ENCODE measurements around the gene ROCK1.

The ROCK1 gene

DNA sequence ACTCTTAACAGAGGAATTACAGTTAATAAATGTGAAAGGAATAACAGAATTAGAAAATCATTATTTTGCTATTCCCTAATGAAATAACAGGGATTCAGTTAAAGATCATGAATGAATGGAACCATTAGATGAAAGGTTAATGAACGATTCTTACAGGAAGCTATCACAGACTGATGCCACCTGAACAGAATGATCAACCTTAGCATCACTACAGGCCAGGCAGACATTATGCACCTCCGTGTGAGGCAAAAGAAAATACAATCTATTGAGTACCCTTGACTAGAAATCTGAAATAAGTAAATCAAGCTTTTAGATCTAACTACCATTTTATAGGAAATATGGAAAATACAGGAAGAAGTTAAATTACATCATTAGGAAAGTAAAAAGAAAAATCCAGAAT, 10.4 kb downstream of the ROCK1 start:
- DNase-seq, result no peak

DNA sequence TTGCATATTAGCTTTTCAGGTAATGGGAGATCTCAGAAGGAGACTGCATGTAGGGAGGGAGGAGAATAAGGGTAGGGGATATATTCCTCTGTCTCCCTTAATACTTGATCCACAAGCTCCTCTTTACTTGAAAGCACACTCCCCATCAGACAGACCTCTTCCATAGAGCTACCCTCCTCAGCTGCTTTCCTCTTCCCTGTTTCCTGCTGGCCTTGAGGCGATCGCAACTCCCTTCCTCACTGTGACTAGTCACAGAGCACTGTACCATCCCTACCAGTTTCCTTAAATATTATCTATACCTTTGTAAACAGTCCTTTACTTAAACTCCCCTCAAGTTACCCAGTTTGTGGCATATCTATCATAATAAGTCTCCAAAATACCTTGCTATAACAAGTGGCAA, 10.9 kb downstream of the ROCK1 start:
- no peak for DNase-seq

DNA sequence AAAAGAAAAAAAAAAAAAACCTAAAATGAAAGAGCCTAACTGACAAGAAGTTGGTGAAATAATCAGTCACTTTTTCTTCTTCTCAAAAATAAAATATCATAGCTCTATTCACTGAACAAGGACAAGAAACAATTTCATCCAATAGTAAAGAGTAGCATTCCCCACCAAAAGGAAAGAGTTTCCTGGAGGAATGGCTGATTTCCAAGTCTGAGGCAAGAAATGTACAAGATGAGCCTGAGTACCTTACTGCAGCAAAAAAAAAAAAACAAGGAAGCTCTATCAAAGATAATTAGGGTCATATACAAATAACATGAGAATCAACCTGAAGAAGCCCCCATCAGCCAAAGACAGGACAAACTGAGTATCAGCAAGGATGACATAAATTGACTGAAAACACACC, 11.5 kb downstream of the ROCK1 start:
- DNase-seq, result no peak

DNA sequence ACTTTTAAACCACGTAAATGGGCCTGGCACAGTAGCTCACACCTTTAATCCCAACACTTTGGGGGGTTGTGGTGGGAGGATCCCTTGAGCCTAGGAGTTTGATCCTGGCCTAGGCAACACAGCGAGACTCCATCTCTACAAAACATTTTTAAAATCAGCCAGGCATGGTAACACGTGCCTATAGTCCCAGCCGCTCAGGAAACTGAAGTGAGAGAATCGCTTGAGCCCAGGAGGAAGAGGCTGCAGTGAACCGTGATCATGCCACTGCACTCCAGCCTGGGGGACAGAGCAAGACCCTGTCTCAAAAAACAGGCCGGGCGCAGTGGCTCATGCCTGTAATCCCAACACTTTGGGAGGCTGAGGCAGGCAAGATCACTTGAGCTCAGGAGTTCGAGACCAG, 12.2 kb downstream of the ROCK1 start:
- DNase-seq, result no peak

DNA sequence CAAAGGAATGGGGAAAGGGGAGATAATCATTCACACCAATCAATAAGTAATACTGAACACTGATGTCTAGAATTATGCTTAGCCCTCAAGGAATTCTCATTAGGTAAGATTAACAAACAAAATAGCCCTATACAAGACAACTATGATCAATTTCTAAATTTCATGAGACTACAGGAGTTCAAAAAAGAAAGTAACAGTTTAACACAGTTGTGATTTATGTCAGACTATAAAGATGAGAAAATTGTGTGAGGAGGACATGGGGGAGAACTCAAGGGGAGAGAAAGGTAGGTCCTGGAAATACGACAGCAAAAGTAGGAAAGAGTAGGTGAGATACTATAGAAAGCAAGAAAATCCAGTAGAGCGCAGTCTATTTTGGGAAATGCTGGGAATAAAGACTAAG, 14.9 kb downstream of the ROCK1 start:
- no peak for DNase-seq

DNA sequence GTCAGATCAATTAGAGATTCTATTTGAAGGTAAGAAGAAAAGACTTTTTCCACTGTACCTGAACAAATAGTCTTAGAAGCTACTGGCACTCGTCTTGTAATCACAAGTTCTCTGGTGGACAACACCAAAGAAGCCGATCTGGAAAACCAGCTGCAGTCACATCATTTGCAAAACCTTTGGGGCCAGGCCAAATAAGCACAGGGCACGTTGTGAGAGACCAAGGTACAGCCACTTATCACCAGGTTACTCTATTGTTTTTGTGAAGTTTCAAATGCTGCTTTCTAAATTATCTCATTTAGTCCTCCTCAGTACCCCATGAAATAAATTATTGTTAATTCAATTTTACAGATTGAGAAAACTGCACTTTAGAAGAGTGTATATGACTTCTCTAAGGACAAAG, 18.5 kb downstream of the ROCK1 start:
- no peak for DNase-seq

DNA sequence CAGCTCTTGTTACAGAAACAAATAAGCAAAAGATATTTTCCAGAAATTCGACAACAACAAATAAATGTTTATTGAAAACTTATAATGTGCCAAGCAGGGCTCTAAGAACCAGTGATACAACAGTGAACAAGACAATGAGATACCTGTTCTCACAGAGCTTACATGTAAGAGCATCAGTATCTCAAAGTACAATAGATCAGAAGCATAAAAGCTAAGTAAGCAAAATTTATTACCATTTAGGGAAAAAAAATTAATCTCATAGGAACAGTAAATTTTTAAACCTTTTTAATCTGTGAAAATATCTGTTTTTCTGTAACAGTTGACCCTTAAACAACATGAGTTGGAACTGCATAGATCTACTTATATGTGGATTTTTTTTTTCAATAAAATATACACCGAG, 20.9 kb downstream of the ROCK1 start:
- no peak for DNase-seq

DNA sequence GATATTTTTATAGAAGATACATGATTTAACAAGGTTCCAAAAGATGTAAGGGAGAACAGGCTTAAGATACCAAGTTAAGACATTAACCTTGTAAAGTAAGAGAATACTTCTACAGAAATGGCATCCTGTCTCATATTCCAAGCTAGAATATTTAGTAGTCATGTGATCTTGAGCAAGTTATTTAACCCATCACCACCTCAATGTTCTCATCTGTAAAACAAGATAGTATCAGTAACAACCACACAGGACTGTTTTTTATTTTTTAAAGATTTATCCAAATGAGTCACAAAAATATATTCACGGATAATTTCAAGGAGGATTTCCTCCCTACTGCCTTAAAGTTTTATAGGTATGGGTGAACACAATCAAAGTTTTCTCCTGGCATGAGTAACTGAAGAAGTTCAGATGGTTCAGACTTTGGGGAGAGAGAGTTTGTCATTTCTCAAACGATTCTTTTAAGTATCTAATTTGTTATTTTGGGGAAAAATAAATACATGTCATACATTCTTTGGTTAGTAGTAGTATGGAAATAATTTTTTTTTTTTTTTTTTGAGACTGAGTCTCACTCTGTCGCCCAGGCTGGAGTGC, 25.9 kb downstream of the ROCK1 start:
- DNase-seq, result no peak

DNA sequence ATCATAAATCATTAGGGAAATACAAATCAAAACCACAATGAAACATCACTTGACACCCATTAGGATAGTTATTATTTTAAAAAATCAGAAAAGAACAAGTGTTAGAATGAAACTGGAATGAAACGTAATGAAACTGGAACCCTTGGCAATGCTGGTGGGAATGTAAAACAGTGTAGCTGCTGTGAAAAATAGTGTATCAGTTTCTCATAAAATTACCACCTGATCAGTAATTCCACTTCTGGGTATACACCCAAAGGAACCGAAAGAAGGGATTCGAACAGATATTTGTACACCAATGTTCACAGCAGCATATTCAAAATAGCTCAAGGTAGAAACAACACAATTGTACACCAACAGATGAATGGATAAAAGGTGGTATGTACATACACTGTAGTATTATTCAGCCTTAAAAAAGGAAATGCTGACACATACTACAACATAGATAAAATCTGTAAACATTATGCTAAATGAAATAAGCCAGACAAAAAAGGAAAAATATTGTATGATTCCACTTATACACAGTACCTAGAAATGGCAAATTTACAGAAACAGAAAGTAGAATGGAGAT, 27.0 kb downstream of the ROCK1 start:
- DNase-seq, result no peak

DNA sequence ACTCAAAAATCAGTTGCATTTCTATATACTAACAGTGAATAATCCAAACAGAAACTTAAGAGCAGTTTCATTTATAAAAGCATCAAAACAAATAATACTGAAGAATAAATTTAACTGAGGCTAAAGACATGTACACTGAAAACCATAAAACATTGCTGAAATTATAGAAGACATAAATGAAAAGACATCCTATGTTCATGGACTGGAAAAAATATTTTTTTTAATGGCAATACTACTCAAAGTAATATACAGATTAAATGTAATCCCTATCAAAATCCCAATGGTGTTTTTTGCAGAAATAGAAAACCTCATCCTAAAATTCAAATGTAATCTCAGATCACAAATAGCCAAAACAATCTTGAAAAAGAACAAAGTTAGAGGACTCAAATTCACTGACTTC, 28.6 kb downstream of the ROCK1 start:
- no peak for DNase-seq

DNA sequence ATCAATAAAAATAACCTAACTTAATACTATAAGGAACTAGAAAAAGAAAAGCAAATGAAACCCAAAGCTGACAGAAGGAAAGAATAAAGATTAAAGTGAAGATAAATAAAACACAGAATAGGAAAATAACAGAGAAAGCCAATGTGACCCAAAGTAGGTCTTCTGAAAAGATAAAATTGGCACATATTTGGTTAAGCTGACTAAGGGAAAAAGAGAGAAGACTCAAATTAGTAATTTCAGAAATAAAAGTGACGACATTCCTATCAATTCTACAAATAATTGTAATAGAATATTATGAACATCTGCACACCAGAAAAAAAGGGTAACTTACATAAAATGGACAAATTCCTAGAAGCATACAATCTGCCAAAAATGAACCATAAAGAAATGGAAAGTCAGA, 30.2 kb downstream of the ROCK1 start:
- DNase-seq, result no peak

DNA sequence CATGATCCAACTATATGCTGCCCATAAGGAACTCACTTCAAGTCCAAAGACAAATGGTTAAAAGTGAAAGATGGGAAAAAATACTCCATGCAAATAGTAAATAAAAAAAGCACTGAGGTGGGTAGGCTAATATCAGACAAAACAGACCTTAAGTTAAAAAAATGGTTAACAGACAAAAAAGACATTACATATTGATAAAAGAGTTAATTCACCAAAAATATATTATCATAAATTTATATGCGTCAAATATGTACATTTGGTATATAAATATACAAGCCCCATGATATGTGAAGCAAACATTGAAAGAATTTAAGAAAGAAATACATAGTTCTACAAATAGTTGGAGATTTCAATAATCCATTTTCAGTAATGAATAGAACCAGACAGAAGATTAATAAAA, 31.0 kb downstream of the ROCK1 start:
- no peak for DNase-seq

DNA sequence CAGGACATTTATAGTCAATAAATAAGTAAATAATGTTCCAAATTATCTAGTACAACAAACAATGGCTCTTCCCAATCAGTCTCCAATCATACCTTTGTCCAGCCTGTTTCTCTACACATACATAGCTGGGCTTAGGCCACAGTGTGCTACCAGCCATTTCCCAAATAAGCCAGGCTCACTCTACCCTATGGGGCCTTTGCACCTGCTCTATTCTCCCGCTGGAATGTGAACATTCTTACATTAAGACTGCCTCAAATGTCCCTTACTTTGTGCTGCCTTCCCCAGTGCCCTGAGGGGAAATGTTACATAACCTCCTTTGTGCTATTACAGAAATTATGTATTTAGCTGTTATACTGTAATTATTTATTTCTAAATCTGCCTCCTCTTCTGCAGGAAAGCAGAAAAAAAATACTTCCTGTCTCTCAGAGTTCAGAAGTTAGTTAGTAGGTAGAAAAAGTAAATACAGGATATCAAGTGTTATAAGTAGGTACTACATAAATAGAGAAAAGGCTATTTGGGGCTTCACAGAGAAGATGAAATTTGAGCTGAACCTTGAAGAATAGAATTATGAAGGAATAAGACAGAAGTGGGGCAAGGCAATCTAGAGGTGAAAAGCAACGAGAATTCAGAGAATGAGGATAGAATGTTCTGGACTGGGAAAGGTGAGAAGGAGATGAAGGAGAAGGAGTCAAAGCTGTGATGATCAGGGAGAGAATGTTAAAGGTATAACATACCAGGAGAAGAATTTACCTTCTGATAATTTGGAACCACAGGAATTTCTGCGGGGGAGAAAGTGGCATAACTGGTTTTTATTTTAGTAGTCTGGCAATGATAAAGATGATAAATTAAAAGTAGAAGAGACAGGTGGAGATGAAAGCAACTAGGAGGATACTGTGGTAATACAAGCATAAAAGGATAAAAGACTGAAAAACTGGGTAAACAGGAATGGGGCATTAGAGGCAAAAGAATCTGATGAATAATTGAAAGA, 37.0 kb downstream of the ROCK1 start:
- DNase-seq, result no peak

DNA sequence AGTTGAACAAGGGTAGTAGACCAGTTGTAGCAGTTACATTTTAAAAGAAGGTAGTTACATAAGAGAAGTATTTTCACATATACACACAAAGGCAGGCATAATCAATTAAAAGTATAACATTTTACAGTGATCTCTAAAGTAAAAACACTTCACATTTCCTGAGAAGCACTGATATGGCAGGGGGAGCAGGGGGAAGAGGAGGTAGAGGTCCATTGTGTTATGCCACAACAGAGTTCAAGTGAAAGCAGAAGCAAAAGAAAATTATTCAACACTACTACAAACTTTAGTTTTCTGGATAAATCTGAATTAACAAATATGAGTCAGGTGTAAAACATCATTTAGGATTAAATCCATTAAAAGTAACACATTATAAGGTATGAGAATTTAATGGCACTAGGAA, 38.4 kb downstream of the ROCK1 start:
- no peak for DNase-seq

DNA sequence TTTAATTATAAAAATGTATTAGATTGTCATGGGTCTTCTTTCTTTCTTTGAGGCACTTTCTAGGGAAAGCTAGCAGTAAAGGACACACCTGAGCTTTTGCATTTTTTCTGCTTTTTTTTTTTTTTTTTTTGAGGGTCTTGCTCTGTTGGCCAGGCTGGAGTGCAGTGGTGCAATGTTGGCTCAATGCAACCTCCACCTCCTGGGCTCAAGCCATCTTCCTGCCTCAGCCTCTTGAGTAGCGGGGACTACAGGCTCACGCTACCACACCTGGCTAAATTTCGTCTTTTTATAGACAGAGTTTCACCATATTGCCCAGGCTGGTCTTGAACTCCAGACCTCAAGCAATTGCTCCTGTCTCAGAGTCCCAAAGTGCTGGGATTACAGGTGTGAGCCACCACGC, 40.5 kb downstream of the ROCK1 start:
- DNase-seq, result no peak

DNA sequence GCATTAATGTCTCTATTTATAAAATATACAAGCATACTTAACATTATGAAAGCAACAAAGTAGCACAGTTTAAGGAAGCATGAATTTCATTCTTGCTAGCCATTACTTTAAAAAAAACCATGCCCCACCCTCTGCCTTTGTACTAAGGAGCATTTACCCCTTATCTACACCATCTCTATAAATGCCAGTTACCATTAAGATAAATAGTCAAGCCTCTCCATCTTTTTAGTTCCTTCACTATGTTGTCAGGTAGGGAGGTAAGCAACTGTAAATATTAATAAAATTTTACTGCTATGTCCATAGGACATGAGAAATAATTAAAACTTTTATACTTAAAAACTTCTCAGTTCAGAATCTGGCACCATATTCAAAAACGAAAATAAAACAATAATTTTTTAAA, 42.1 kb downstream of the ROCK1 start:
- no peak for DNase-seq

DNA sequence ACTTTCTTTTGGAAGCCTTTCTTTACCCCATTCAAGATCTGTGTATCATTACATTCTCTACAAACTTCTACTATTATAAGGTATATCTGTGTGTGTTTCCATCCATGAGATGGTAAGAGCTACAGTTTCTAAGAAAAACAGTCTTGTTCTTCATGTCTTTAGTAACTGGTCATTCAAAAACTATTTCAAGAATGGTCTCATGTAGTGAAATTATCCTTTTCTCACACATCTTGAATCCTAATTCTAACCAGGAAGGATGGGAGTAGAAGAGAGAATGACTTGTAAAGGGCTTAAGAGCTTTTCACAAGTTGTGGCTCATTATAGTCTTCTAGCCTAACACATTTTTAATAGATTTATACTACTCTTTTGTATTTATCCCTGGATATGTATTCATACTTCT, 47.3 kb downstream of the ROCK1 start:
- DNase-seq, result no peak

DNA sequence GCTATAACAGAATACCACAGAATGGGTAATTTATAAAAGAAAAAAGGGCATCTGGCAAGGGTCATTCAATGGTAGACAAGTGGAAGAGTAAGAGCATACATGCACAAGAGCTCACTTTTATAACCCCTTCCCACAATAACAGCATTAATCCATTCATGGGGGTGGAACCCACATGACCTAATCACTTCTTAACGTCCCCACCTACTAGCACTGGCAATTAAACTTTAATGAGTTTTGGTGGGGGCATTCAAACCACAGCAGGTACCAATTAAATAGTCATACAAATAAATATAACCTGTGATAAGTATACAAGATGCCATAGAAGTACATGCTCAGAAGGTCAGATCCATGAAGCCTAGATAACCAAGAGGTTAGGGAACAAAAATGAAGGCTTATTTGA, 48.6 kb downstream of the ROCK1 start:
- DNase-seq, result no peak

DNA sequence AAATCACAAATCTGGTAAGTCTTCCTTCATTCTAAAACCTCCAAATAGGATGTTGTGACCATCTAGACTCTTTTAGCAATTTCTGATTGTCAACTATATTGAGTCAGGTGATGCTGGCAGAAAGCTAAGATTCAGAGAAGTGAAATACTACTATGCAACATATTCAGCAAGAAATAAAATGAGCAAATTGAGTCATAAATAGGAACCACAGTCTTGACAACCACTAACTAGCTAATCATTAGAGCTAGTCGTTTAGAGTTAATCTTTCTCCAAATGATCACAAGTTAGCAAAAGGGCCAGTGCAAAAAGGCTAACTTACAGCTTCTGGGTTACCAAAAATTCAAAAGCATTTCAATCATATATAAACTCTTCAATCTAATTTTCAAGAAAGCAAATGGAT, 54.5 kb downstream of the ROCK1 start:
- no peak for DNase-seq

DNA sequence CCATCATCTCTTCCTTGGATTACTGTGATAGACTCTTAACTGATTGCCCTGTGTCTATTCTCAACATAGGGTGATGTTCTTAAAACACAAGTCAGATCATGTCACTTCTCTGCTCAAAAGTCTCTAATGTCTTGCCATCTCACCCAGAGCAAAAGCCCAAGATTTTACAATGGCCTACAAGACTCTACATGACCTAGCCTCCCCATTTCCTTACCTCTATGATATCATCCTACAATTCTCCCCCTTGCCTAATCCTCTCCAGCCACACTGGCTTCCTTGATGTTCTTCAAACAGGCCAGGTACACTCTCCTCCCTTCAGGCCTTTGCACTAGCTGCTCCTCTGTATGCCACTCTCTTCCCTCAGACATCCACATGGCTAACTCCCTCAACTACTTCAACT, 55.1 kb downstream of the ROCK1 start:
- no peak for DNase-seq

DNA sequence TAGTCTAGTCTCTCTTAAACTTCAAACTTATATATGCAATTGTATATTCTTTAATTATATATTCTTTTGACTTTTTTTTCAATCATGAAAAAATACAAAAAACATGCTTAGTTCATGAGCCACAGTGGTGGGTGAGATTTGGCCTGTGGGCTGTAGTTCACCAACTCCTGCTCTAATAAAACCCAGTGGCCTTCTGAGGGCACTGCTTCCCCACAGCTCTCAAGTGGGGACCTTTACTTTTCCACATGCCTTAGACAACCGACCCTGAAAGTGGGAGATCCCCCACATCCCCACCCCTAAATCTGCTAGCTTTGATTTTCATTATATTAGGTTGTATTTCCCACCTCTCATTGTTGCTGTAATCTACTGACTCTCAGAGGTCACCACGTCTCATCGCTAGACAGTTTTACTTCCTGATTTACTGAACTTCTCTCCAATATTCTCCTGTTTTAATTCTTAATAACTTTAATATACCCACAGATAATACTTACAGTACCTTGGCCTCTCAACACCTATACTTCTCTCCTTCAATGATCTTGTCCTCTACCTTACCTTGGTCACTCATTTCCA, 57.3 kb downstream of the ROCK1 start:
- no peak for DNase-seq

DNA sequence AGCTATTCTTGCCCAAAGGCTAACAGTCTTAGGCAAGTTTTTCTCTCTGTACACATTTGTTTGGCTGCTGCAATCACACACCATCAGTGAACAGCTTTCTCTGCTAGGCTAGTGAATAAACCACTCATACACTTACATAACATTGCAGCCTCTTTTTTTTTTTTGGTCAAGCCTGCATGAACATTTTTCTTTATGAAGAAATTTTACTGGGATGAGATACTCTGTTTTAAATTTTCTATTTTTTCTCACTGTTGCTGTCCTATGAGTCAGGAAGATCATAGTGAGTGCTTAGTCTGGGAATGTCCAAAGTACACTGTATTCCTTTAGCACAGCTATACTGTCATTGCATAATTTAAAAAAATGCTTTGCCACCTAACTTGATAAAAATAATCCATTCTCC, 58.5 kb downstream of the ROCK1 start:
- DNase-seq, result no peak

DNA sequence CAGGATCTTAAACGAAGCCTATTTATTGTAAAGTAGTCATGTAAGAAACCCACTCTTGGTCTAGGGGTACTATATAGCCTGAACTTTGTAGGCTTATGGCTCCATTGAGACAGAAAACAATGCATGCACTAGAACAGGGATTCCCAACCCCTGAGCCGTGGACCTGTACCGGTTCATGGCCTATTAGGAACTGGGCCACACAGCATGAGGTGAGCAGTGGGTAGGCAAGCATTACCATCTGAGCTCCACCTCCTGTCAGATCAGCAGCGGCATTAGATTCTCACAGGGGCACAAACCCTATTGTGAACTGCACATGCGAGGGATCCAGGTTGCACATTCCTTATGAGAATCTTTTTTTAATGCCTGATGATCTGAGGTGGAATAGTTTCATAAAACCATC, 59.2 kb downstream of the ROCK1 start:
- DNase-seq, result no peak

DNA sequence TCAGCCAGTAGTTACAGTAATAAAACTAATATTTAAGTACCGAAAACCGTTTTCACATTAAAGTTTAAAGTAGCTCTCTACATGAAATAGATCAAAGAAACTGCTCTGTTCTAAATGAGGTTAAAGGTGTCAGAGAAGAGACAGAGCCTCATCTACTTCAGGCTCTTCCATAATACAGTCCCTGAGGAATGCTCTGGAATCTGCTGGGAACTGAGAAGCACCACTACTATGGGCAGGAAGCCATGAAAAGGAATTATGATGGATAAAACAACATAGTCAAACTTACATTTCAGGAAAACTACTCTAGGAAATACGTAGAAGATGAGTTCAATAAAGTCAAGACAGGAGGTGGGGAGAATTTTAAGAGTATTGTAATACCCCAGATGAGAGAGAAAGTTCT, 60.0 kb downstream of the ROCK1 start:
- no peak for DNase-seq

Measured in KG1 (cell line).